Keratinocyte (primary cell): ENCODE results near the gene MGMT. TPM values are rescaled to one million over a fixed set of nuclear protein-coding genes. Genes with fewer than 3 reads are reported as not detected.

Experiments used
- DNase-seq: peaks from one replicate; pipeline ENCODE4 v3.0.0-alpha.2; 2011; ENCODE audit warnings: low read depth, missing footprints, low spot score
- FAIRE-seq: peaks from 2 replicates; lab custom pipeline; 2011; peaks lifted over from hg19 to GRCh38; lab: Jason Lieb, UNC
- H2AFZ ChIP-seq: 2 replicates; pipeline ENCODE4 v1.6.0; 2012; ENCODE audit warnings: low read length, control low read depth, inconsistent platforms; ENCODE audit not compliant: control insufficient read depth
- H3K27ac ChIP-seq: 2 replicates; pipeline ENCODE4 v1.5.1; 2011; ENCODE audit warnings: low read length; ENCODE audit not compliant: control insufficient read depth, insufficient read depth
- H3K27me3 ChIP-seq: 3 replicates; pipeline ENCODE4 v1.6.0; 2011; ENCODE audit warnings: low read length; ENCODE audit not compliant: control insufficient read depth, insufficient read depth; ENCODE audit errors: extremely low read depth
- H3K36me3 ChIP-seq, 2 experiments: 2 replicates in 1 of 2; 3 replicates in 1 of 2; pipeline ENCODE4 v1.5.1; 2011; ENCODE audit warnings: low read length in 2 of 2, mild to moderate bottlenecking in 1 of 2; ENCODE audit not compliant: control insufficient read depth in 2 of 2, insufficient read depth in 2 of 2; ENCODE audit errors: extremely low read depth in 1 of 2
- H3K4me1 ChIP-seq: 3 replicates; pipeline ENCODE4 v1.5.1; 2011; ENCODE audit warnings: low read length; ENCODE audit not compliant: control insufficient read depth, insufficient read depth; ENCODE audit errors: extremely low read depth
- H3K4me2 ChIP-seq: 3 replicates; pipeline ENCODE4 v1.6.0; 2011; ENCODE audit warnings: low read depth, low read length; ENCODE audit not compliant: control insufficient read depth, insufficient read depth; ENCODE audit errors: extremely low read depth
- H3K4me3 ChIP-seq, 3 experiments: fragments of 200-600 bp in 1 of 3; sonication (generic) in 1 of 3; 2 replicates in 2 of 3; 3 replicates in 1 of 3; pipeline ENCODE4 v1.5.1; 2011 to 2016; ENCODE audit warnings: low read length in 3 of 3, mild to moderate bottlenecking in 3 of 3, control low read depth in 2 of 3, inconsistent platforms in 1 of 3, low read depth in 1 of 3, mixed read lengths in 1 of 3, mixed run types in 1 of 3, moderate library complexity in 1 of 3; ENCODE audit not compliant: control insufficient read depth in 2 of 3, insufficient read depth in 2 of 3; ENCODE audit errors: extremely low read depth in 1 of 3
- H3K79me2 ChIP-seq: 2 replicates; pipeline ENCODE4 v1.6.0; 2012; ENCODE audit warnings: low read length; ENCODE audit not compliant: control insufficient read depth, insufficient read depth
- H3K9ac ChIP-seq: 3 replicates; pipeline ENCODE4 v1.6.0; 2011; ENCODE audit warnings: low read length; ENCODE audit not compliant: control insufficient read depth, insufficient read depth; ENCODE audit errors: extremely low read depth
- H3K9me1 ChIP-seq: 3 replicates; pipeline ENCODE4 v1.6.0; 2011; ENCODE audit warnings: low read length; ENCODE audit not compliant: control insufficient read depth, insufficient read depth; ENCODE audit errors: extremely low read depth
- H3K9me3 ChIP-seq: 2 replicates; pipeline ENCODE4 v1.5.1; 2012; ENCODE audit warnings: low read depth, low read length; ENCODE audit not compliant: control insufficient read depth
- H4K20me1 ChIP-seq: 3 replicates; pipeline ENCODE4 v1.6.0; 2011; ENCODE audit warnings: low read length; ENCODE audit not compliant: control insufficient read depth, insufficient read depth; ENCODE audit errors: extremely low read depth
- EZH2 ChIP-seq: IDR thresholded peaks from one replicate; pipeline ENCODE4 v1.6.1; 2012; ENCODE audit warnings: inconsistent platforms, mild to moderate bottlenecking, low read length, moderate library complexity
- dilution Hi-C: fragments of 300-500 bp; cut with MboI; formaldehyde crosslinking; loops from one replicate; pipeline ENCODE4 v1.7.0; 2020; ENCODE audit warnings: low sequenced_read_pairs; ENCODE audit not compliant: extremely low pct_ligation_motif_present
- polyA plus RNA-seq, 5 experiments: library from polyadenylated mRNA; depleted of rRNA in 3 of 5; stranded (reverse) in 3 of 5; stranded (forward) in 1 of 5; unstranded in 1 of 5; fragments of >200 nt; gene quantifications; 1 replicate in 1 of 5; 2 replicates in 3 of 5; 3 replicates in 1 of 5; pipeline versions ENCODE4 v1.2.1 to v1.2.3, GENCODE V29; 2011 to 2012; ENCODE audit warnings: missing spikeins in 2 of 5, low read depth in 1 of 5, low replicate concordance in 1 of 5
- TF ChIP-seq, protein P1 (sequence below), 3 experiments: IDR thresholded peaks in 1 of 3; conservative IDR thresholded peaks in 1 of 3; optimal IDR thresholded peaks in 1 of 3; 2 replicates in 2 of 3; 3 replicates in 1 of 3; pipeline versions ENCODE3 to v1.5.1; 2011; ENCODE audit warnings: low read length in 3 of 3, mild to moderate bottlenecking in 3 of 3, moderate library complexity in 2 of 3, control low read depth in 1 of 3, inconsistent platforms in 1 of 3; ENCODE audit not compliant: insufficient read depth in 2 of 3; ENCODE audit errors: extremely low read depth in 1 of 3

Gene MGMT
- polyA plus RNA-seq, 1 donor (not counting 4 experiments of a cell fraction or from before 2014, with no cell fraction given): 15.2 TPM

GRCh38 chr10:129694184-129694583, 227.1 kb downstream of the MGMT start:
- no peak for DNase-seq
- H3K36me3 ChIP-seq: no peaks in the 10 kb centered on the region
- no peaks in the 10 kb centered on the region for H3K9me3 ChIP-seq
- H3K9me1 ChIP-seq: no peaks in the 10 kb centered on the region
- no peak for FAIRE-seq
- no peak overlapping the region for H3K27ac ChIP-seq
- H3K4me3 ChIP-seq: no peak overlapping the region
- H3K79me2 ChIP-seq: no peaks in the 10 kb centered on the region
- peaks cover 17% of the 10 kb centered on the region for H3K4me1 ChIP-seq
- H3K9ac ChIP-seq: no peak overlapping the region
- no peak overlapping the region for H2AFZ ChIP-seq
- no peak overlapping the region for H3K4me2 ChIP-seq
- TF ChIP-seq, protein P1, sequence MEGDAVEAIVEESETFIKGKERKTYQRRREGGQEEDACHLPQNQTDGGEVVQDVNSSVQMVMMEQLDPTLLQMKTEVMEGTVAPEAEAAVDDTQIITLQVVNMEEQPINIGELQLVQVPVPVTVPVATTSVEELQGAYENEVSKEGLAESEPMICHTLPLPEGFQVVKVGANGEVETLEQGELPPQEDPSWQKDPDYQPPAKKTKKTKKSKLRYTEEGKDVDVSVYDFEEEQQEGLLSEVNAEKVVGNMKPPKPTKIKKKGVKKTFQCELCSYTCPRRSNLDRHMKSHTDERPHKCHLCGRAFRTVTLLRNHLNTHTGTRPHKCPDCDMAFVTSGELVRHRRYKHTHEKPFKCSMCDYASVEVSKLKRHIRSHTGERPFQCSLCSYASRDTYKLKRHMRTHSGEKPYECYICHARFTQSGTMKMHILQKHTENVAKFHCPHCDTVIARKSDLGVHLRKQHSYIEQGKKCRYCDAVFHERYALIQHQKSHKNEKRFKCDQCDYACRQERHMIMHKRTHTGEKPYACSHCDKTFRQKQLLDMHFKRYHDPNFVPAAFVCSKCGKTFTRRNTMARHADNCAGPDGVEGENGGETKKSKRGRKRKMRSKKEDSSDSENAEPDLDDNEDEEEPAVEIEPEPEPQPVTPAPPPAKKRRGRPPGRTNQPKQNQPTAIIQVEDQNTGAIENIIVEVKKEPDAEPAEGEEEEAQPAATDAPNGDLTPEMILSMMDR (optimal IDR thresholded peaks at IDR 0.05 in 1 of 3, IDR thresholded peaks at IDR 0.05 in 1 of 3, conservative IDR thresholded peaks at IDR 0.05 in 1 of 3; ENCODE audit: extremely low read depth in 1 of 3, insufficient read depth in 2 of 3, low read length in 3 of 3): no peak
- TF ChIP-seq EZH2: no peak
- no peaks in the 10 kb centered on the region for H4K20me1 ChIP-seq
- dilution Hi-C loops: no loop called here
- no peaks in the 10 kb centered on the region for H3K27me3 ChIP-seq

- FAIRE-seq (no peak), DNase-seq (no peak)
- H3K4me1 ChIP-seq: peaks cover 11% of the 10 kb centered on the region
- no peaks in the 10 kb centered on the region for H3K9me3 ChIP-seq
- H3K9me1 ChIP-seq: no peaks in the 10 kb centered on the region
- H4K20me1 ChIP-seq: no peaks in the 10 kb centered on the region
- no peaks in the 10 kb centered on the region for H3K36me3 ChIP-seq
- H3K27me3 ChIP-seq: no peaks in the 10 kb centered on the region
- no peak overlapping the region for H3K4me2 ChIP-seq
- no peak overlapping the region for H3K9ac ChIP-seq
- no peak overlapping the region for H3K4me3 ChIP-seq
- no peak for TF ChIP-seq EZH2
- TF ChIP-seq, protein P1 (optimal IDR thresholded peaks at IDR 0.05 in 1 of 3, IDR thresholded peaks at IDR 0.05 in 1 of 3, conservative IDR thresholded peaks at IDR 0.05 in 1 of 3; ENCODE audit: extremely low read depth in 1 of 3, insufficient read depth in 2 of 3, low read length in 3 of 3): no peak
- dilution Hi-C loops: no loop called here
- no peaks in the 10 kb centered on the region for H3K79me2 ChIP-seq
- H2AFZ ChIP-seq: no peak overlapping the region
- H3K27ac ChIP-seq: no peak overlapping the region
Measured at GRCh38 chr10:129694691-129695243, 227.7 kb downstream of the MGMT start.
